K562 (cell line): Measurements from ENCODE around the gene MTF1.

Source experiments
- CC2D1A ChIP-seq: fragments of 450-650 bp; IDR thresholded peaks from 2 replicates; pipeline ENCODE4 v1.6.1; 2017; ENCODE audit warnings: mild to moderate bottlenecking
- CEBPB ChIP-seq: fragments of 450-650 bp; IDR thresholded peaks from 2 replicates; pipeline ENCODE4 v1.6.1; 2016; ENCODE audit warnings: missing genetic modification characterization, missing compliant biosample characterization
- CTCF ChIP-seq, 3 experiments: IDR thresholded peaks in 2 of 3; conservative IDR thresholded peaks in 1 of 3; 2 replicates each; pipeline ENCODE4 v1.5.1; 2011 to 2012; ENCODE audit warnings: low read length in 3 of 3, mild to moderate bottlenecking in 3 of 3, control low read depth in 2 of 3, improper control_type of control experiment in 1 of 3, inconsistent platforms in 1 of 3, low read depth in 1 of 3, mixed read lengths in 1 of 3, moderate library complexity in 1 of 3; ENCODE audit not compliant: insufficient read depth in 2 of 3
- FOXJ3 ChIP-seq: sonication (generic); formaldehyde crosslinking; IDR thresholded peaks from 2 replicates; pipeline ENCODE4 v1.4.0; 2020; ENCODE audit warnings: mild to moderate bottlenecking, missing genetic modification reagents
- ILF3 ChIP-seq: fragments of 450-650 bp; IDR thresholded peaks from 2 replicates; pipeline ENCODE4 v1.6.1; 2018; ENCODE audit warnings: antibody characterized with exemption, mild to moderate bottlenecking, moderate library complexity, borderline replicate concordance
- YBX1 ChIP-seq: fragments of 450-650 bp; IDR thresholded peaks from 2 replicates; pipeline ENCODE4 v1.7.1; 2016; ENCODE audit warnings: mild to moderate bottlenecking
- YY1 ChIP-seq, 3 experiments: IDR thresholded peaks; 2 replicates each; pipeline ENCODE4 v1.6.1; 2011; ENCODE audit warnings: low read length in 2 of 3, mild to moderate bottlenecking in 2 of 3, moderate library complexity in 2 of 3, borderline replicate concordance in 1 of 3, control low read depth in 1 of 3, low read depth in 1 of 3; ENCODE audit not compliant: insufficient read depth in 3 of 3, insufficient replicate concordance in 2 of 3, control insufficient read depth in 1 of 3, insufficient read length in 1 of 3; ENCODE audit errors: extremely low read depth in 1 of 3
- ZNF224 ChIP-seq: sonication (generic); formaldehyde crosslinking; IDR thresholded peaks from 2 replicates; pipeline ENCODE4 v1.8.0; 2022; ENCODE audit warnings: mild to moderate bottlenecking, missing genetic modification reagents
- ZNF274 ChIP-seq: IDR thresholded peaks from 2 replicates; pipeline ENCODE4 v1.6.1; 2011; ENCODE audit warnings: low read depth, mild to moderate bottlenecking, low read length, moderate library complexity, borderline replicate concordance
- ZNF444 ChIP-seq: fragments of 250-450 bp; sonication (Bioruptor Pico); IDR thresholded peaks from 2 replicates; pipeline ENCODE4 v1.4.0; 2020; ENCODE audit warnings: mild to moderate bottlenecking, moderate library complexity
- ZNF583 ChIP-seq: fragments of 250-450 bp; sonication (Bioruptor Pico); IDR thresholded peaks from 2 replicates; pipeline ENCODE4 v1.4.0; 2020
- TF ChIP-seq, protein P1 (sequence below): sonication (generic); formaldehyde crosslinking; IDR thresholded peaks from 2 replicates; pipeline ENCODE4 v1.4.0; 2020; ENCODE audit warnings: mild to moderate bottlenecking, missing genetic modification reagents

DNA sequence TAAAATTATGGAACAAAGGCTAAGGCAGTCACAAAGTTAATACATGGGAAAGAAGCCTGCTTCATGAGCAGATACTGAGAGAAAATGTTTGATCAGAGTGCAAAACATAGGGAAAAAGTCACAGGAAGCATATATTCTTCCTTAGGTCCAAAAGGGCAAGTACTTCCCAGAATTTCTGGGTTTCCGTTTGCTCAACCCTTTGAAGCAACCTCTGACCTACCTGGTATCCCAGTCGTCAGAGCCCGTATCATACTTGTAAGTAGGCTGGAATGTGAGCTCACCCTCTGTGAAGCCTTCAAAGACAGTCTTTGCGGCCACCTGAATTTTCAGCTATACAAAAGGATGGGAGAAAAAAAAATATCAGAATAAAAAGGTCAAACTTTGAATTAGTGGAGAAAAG, 20.5 kb upstream of the MTF1 start:
- no peak for TF ChIP-seq YBX1
- no peak for TF ChIP-seq ZNF274
- TF ChIP-seq ZNF583 (CRISPR knock-in tag), result no peak
- TF ChIP-seq CC2D1A, result no peak
- TF ChIP-seq ZNF224 (CRISPR knock-in tag), result no peak
- TF ChIP-seq ZNF444 (CRISPR knock-in tag), result no peak
- TF ChIP-seq FOXJ3 (CRISPR knock-in tag), result no peak
- TF ChIP-seq, protein P1, sequence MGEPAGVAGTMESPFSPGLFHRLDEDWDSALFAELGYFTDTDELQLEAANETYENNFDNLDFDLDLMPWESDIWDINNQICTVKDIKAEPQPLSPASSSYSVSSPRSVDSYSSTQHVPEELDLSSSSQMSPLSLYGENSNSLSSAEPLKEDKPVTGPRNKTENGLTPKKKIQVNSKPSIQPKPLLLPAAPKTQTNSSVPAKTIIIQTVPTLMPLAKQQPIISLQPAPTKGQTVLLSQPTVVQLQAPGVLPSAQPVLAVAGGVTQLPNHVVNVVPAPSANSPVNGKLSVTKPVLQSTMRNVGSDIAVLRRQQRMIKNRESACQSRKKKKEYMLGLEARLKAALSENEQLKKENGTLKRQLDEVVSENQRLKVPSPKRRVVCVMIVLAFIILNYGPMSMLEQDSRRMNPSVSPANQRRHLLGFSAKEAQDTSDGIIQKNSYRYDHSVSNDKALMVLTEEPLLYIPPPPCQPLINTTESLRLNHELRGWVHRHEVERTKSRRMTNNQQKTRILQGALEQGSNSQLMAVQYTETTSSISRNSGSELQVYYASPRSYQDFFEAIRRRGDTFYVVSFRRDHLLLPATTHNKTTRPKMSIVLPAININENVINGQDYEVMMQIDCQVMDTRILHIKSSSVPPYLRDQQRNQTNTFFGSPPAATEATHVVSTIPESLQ (CRISPR knock-in tag), result no peak
- no peak for TF ChIP-seq CTCF (IDR thresholded peaks at IDR 0.05 in 2 of 3, conservative IDR thresholded peaks at IDR 0.05 in 1 of 3; ENCODE audit: insufficient read depth in 2 of 3, low read depth in 1 of 3, low read length in 3 of 3)
- TF ChIP-seq YY1 (IDR thresholded peaks at IDR 0.05; ENCODE audit: borderline replicate concordance in 1 of 3, control insufficient read depth in 1 of 3, extremely low read depth in 1 of 3, insufficient read depth in 3 of 3, insufficient read length in 1 of 3, insufficient replicate concordance in 2 of 3, low read depth in 1 of 3, low read length in 2 of 3), result no peak
- TF ChIP-seq ILF3, result no peak
- TF ChIP-seq CEBPB, result no peak
